Adipocyte (in vitro differentiated cells): ENCODE data around the gene CRYAB.
"Not testable (repeated sequence)": the region's sequence is repeated elsewhere in the genome, so short reads cannot be mapped to it uniquely, and the experiment has no call there.

Experiments used
- DNase-seq: peaks from one replicate; pipeline ENCODE4 v3.0.0-alpha.2; 2015; ENCODE audit warnings: low read depth
- H3K27me3 ChIP-seq: replicated peaks from 2 replicates; pipeline ENCODE4 v1.7.0; 2013; ENCODE audit warnings: mild to moderate bottlenecking, low read length, moderate library complexity; ENCODE audit not compliant: control insufficient read depth, insufficient read depth
- H3K36me3 ChIP-seq: 2 replicates; pipeline ENCODE4 v1.7.0; 2013; ENCODE audit warnings: low read length, mild to moderate bottlenecking, moderate library complexity; ENCODE audit not compliant: control insufficient read depth, insufficient read depth, severe bottlenecking
- H3K4me1 ChIP-seq: 2 replicates; pipeline ENCODE4 v1.7.0; 2013; ENCODE audit warnings: mild to moderate bottlenecking, low read length, moderate library complexity; ENCODE audit not compliant: control insufficient read depth, insufficient read depth
- H3K4me3 ChIP-seq: 2 replicates; pipeline ENCODE4 v1.7.0; 2013; ENCODE audit warnings: mild to moderate bottlenecking, low read length, moderate library complexity
- H3K9ac ChIP-seq: 2 replicates; pipeline ENCODE4 v1.7.0; 2013; ENCODE audit warnings: mild to moderate bottlenecking, low read length, moderate library complexity
- H3K9me3 ChIP-seq: 2 replicates; pipeline ENCODE4 v1.7.0; 2013; ENCODE audit warnings: mild to moderate bottlenecking, low read length, moderate library complexity; ENCODE audit not compliant: control insufficient read depth

Gene CRYAB

DNA sequence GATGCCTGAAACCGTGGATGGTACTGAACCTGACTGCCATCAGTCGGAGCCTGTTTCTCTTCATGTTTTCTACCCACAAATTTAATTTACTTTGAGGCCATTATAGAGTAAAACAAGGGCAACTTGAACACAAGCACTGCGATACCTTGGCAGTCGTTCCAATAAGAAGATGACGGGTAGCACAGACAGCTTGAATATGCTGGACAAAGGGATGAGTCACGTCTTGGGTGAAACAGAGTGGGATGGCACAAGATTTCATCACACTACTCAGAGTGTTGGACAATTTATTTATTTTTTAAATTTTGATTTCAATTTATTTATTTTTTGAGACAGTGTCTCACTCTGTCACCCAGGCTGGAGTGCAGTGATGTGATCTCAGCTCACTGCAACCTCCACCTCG lies 31.3 kb upstream of the CRYAB start:
- Histone ChIP-seq H3K27me3 (no peaks in the 10 kb centered on the region), H3K9ac (no peak overlapping the region), H3K4me3 (no peak overlapping the region), H3K36me3 (no peaks in the 10 kb centered on the region), H3K9me3 (no peaks in the 10 kb centered on the region), H3K4me1 (peaks cover 59% of the 10 kb centered on the region)
- DNase-seq: no peak

DNA sequence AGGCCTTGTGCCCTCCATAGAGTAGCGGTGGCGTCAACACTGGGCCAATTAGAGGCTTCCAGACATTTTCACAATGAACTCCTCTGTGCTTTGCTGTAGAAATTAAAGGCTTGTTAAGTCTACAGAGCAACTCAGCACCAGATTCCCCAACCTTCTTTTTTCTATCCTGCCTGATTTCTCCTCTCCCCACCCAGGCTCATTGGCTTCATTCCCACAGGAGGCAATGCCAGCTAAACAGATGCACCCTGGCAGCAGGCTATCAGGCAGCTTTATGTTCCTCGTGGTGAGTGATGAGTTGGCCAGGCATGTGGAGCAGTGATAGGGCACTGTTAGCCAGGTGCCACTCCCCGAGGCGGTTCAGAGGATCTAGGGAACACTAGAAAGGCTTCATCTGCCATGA lies 30.4 kb upstream of the CRYAB start:
- DNase-seq: no peak
- no peaks in the 10 kb centered on the region for H3K27me3 ChIP-seq
- no peaks in the 10 kb centered on the region for H3K36me3 ChIP-seq
- peaks cover 66% of the 10 kb centered on the region for H3K4me1 ChIP-seq
- no peak overlapping the region for H3K9ac ChIP-seq
- H3K4me3 ChIP-seq: no peak overlapping the region
- no peaks in the 10 kb centered on the region for H3K9me3 ChIP-seq

DNA sequence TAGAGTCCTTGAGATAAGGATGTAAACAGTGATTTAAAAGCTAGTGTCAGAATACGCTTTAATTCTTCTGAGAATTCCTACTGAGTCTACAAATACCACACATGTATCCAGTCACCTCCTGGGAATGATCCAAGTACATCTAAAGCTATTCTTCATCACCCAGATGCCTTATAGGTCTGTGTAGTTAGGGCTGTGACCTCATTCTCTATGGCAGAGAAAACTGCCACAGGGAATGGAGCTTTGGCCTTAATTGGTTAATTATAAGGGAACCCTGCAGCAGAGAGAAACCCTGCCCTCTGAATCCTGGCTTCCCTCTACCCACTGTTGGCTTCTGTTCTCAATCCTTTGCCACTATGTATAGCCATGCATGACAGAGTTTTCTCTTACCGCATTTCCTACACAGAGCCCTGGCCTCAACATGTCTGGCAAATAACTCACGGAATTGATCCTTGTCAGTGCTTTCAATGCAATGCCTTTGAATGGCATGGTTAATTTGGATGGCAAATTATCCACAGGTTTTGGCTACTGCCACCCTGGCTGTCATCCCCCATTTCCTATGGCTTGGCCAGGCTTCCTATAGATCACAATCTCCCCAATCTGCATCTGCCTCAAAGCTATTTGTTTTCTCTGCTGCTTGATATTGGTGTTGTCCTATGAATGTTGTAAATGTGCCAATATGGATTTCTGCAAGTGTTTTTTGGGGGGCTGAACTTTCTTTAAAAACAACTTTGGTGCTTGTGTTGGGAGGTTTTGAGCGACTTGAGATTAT lies 28.4 kb upstream of the CRYAB start:
- H3K9ac ChIP-seq: no peak overlapping the region
- peak; percentile 83 for DNase-seq
- peaks cover 73% of the 10 kb centered on the region for H3K4me1 ChIP-seq
- H3K36me3 ChIP-seq: no peaks in the 10 kb centered on the region
- H3K9me3 ChIP-seq: no peaks in the 10 kb centered on the region
- H3K4me3 ChIP-seq: no peak overlapping the region
- H3K27me3 ChIP-seq: no peaks in the 10 kb centered on the region

DNA sequence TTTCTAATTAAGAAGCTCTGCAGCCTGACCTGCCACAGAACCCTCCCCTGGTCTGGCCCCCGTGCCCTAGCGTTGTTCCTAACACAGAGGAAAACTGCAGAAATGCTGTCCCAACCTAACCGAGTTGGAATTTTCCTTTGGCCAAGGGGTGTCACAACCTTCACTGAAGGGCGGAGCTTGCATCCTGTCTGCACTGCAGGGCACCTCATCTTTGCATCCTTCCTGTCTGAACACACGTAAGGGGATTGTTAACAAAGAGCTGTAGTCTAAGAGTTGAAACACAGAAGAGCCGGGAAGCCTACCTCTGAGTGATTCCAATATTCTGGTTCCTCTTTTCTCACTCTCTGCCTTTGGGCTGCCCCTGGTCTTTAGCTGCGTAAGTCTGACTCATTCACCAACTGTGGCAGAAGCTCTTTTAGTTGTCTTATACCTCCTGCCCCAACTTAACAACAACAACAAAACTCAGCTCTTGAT lies 27.2 kb upstream of the CRYAB start:
- Histone ChIP-seq H3K27me3 (no peaks in the 10 kb centered on the region), H3K4me1 (peaks cover 73% of the 10 kb centered on the region), H3K9ac (peak overlapping the region; percentile 83), H3K9me3 (no peaks in the 10 kb centered on the region), H3K4me3 (peak overlapping the region; percentile 82), H3K36me3 (no peaks in the 10 kb centered on the region)
- DNase-seq: peak; percentile 83

DNA sequence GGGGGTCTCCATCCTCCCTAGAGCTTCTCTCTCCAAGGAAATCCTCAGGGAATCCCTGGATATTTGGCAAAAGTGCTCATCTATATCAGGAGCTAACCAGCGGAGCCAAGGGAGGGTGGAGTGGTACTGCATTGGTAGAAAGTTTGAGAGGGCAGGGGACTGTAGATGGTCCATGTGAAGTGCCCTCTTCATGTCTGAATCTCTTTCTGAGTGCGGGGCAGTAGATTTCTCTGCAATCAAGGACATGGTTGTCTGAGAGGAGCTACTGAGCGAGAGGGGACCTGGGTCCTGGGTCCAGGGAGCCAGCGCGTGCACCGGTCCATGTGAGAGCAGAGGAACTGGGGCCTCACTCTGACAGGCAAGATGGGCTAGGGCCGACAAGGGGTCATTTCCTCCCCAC lies 26.3 kb upstream of the CRYAB start:
- DNase-seq: no peak
- Histone ChIP-seq H3K9ac (peak overlapping the region; percentile 83), H3K4me3 (peak overlapping the region; percentile 82)

DNA sequence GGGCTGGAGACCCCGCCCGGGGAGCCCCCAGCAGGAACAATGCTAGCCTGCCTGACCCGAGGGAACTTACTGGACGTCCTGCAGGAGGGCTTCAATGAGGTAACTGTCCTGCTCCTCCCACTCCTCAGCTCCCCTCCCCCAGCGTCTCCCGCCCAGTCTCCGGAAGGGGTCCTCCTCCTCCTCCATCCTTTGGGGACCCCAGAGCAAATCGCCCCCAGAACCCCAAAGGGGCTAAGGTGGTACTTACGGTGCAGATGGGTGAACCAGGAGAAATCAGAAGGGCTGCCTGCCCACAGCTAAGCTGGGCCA lies 25.8 kb upstream of the CRYAB start:
- no peaks in the 10 kb centered on the region for H3K27me3 ChIP-seq

More for the DNA sequence above, 26.3 kb upstream of the CRYAB start:
- no peaks in the 10 kb centered on the region for H3K27me3 ChIP-seq
- H3K4me1 ChIP-seq: peaks cover 77% of the 10 kb centered on the region
- no peaks in the 10 kb centered on the region for H3K9me3 ChIP-seq
- no peaks in the 10 kb centered on the region for H3K36me3 ChIP-seq

DNA sequence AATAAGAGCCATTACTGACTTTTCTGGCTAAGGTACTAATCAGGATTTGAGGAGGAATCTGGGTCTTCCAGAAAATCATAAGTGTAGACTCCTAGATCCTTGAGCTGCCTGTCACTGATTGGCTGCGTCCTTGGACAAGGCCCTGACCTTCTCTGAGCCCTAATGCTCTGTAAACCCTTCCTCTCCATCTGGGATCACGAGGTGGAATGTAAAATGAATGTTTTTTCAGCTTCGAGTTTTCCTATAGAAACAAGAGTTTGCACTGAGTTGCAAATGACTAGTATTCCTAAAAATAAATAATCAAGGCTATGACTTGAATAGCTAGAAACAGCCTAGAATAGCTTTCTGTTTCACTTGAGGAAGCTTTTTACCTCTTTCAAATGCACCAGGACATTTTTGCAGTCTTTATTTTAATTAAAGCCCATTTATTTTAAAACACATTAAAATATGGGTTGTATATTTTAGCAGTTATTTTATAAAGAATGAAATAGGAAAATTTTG lies 24.5 kb upstream of the CRYAB start:
- peaks cover 76% of the 10 kb centered on the region for H3K4me1 ChIP-seq
- H3K36me3 ChIP-seq: no peaks in the 10 kb centered on the region
- peak overlapping the region; percentile 82 for H3K4me3 ChIP-seq
- peak overlapping the region; percentile 83 for H3K9ac ChIP-seq
- no peak for DNase-seq
- no peaks in the 10 kb centered on the region for H3K27me3 ChIP-seq
- no peaks in the 10 kb centered on the region for H3K9me3 ChIP-seq

More for the DNA sequence above, 25.8 kb upstream of the CRYAB start:
- peaks cover 78% of the 10 kb centered on the region for H3K4me1 ChIP-seq
- H3K36me3 ChIP-seq: no peaks in the 10 kb centered on the region
- DNase-seq: no peak
- peak overlapping the region; percentile 83 for H3K9ac ChIP-seq
- H3K9me3 ChIP-seq: no peaks in the 10 kb centered on the region
- peak overlapping the region; percentile 82 for H3K4me3 ChIP-seq

DNA sequence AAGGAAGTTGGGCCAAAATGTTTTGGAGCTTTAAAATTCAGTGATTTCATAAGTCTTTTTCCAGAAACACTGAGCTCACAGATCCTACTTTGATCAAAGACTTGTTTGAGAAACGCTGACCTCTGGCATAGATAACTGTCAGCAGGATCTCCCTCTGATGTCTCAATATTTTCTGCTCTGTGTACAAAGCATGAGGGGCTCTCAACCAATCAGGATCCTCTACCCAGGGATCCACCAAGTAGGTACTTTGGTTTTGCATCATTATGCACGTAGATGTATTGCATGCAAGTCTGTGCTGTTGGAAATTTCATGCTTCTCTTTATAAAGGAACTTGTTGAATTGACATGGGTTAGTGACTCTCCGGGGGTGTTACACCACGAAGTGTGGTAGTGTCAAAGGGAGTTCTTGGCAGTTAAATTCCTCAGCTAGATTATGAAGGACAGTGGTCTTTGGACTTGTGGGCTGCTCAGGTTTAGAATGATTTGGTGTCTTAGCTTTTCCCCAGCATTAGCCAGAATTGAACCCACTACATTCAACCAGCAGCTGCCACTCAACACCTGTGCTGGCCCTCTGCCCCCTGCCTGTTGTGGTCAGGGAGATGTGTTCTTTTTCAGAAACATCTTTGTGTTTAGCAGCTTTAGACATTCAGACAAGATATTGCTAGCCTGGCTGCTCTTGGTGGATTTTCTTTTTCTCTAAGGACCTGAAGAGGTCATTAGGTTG lies 23.9 kb upstream of the CRYAB start:
- Histone ChIP-seq H3K4me1 (peaks cover 77% of the 10 kb centered on the region), H3K27me3 (no peaks in the 10 kb centered on the region), H3K9ac (peak overlapping the region; percentile 83), H3K9me3 (no peaks in the 10 kb centered on the region), H3K4me3 (peak overlapping the region; percentile 82), H3K36me3 (no peaks in the 10 kb centered on the region)
- DNase-seq: peak; percentile 52

DNA sequence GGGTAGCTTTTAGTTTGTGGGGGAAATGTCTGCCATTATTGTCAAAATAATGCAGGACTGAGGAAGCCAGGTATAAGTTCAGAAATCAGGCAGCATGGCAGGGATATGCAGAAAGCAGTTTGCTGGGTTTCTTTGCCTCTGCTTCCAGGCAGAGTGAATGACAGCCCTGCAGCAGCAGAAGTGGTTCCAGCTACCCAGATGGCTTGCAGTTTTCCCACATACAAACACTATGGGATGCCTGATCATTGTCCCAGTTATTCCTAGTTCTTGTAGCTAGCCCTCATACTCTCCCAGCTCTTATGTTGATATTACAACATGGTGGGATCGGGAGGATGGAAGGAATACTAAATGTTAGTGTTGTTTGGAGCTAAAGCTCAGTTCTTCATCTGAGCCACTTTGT lies 22.7 kb upstream of the CRYAB start:
- no peak for DNase-seq
- H3K27me3 ChIP-seq: no peaks in the 10 kb centered on the region
- H3K36me3 ChIP-seq: no peaks in the 10 kb centered on the region
- peak overlapping the region; percentile 46 for H3K9ac ChIP-seq
- peaks cover 81% of the 10 kb centered on the region for H3K4me1 ChIP-seq
- H3K9me3 ChIP-seq: no peaks in the 10 kb centered on the region
- H3K4me3 ChIP-seq: no peak overlapping the region

DNA sequence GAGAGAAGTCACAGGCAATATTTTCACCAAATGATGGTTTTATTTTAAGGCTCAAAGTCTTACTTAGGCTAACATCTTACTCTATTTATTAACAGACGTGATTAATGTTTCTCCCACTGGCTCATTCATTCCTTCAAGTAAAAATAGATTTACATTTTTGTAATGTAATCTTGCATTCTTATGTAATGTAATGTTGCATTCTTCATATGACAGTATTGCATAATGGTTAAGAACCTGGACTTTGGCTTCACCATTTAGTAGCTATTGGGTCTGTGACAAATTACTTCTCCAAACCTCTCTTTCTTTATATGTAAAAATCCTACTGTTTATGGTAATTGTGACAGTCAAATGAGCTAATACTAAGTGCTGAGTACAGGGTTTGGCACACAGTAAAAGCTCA lies 22.3 kb upstream of the CRYAB start:
- peaks cover 80% of the 10 kb centered on the region for H3K4me1 ChIP-seq
- H3K4me3 ChIP-seq: no peak overlapping the region
- no peaks in the 10 kb centered on the region for H3K9me3 ChIP-seq
- no peaks in the 10 kb centered on the region for H3K27me3 ChIP-seq
- H3K9ac ChIP-seq: peak overlapping the region; percentile 46
- no peaks in the 10 kb centered on the region for H3K36me3 ChIP-seq
- DNase-seq: no peak

DNA sequence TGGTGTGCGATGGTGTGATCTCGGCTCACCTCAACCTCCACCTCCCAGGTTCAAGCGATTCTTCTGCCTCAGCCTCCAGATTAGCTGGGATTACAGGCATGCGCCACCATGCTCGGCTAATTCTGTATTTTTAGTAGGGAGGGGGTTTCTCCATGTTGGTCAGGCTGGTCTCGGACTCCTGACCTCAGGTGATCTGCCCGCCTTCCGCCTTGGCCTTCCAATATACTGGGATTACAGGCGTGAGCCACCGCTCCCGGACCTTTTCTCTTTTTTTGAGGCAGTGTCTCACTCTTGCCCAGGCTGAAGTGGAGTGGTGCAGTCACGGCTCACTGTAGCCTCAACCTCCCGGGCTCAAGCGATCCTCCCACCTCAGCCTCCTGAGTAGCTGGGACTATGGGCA lies 21.6 kb upstream of the CRYAB start:
- peak overlapping the region; percentile 8 for H3K9ac ChIP-seq
- not testable (repeated sequence) for DNase-seq, H3K27me3 ChIP-seq, H3K9me3 ChIP-seq, H3K36me3 ChIP-seq, H3K4me3 ChIP-seq
- peaks cover 73% of the 10 kb centered on the region for H3K4me1 ChIP-seq
